Measurements from ENCODE around the gene PAX5.

PAX5 gene

GRCh38 chr9:36985769-36986467 lies 48.1 kb downstream of the PAX5 start:
- DNase-seq = no peak

DNA sequence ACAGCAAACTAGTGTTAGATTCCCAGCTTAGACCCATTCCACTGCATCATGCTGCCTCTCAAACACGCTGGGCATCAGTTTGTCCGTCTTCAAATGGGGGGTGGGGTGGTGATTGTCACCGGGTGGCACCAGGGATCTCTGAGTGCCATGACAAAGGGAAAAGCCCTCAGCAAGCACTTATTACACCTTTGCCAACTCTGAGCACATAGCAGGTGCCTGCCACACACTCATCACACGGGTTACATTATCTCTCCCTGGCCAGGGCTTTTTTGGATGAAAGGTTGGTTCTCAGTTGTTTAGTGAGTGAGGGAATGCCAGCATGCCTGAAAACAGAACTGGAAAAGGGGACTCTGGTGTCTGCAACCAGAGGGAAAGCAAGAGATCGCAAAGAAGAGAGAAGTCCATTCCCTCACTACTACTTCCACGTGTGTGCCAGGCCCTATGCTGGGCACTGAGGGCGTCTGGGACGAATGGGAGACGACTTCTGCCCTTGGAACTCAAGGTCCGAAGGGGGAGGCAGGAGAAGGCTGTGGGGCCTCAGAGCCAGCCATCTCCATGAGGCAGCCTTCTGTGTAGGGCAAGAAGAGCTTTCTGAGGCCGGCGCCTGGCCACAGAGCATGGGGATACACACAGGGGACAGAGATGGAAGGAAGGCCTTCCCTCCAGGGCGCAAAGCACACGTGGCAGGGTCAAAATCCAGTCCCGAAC lies 48.9 kb downstream of the PAX5 start:
- DNase-seq = no peak

GRCh38 chr9:36980148-36980974 lies 53.7 kb downstream of the PAX5 start:
- no peak for DNase-seq

- no peak for DNase-seq
Measured at GRCh38 chr9:36976371-36977030, 57.6 kb downstream of the PAX5 start.

- DNase-seq = no peak
Measured at GRCh38 chr9:36974731-36975130, 59.3 kb downstream of the PAX5 start.

DNA sequence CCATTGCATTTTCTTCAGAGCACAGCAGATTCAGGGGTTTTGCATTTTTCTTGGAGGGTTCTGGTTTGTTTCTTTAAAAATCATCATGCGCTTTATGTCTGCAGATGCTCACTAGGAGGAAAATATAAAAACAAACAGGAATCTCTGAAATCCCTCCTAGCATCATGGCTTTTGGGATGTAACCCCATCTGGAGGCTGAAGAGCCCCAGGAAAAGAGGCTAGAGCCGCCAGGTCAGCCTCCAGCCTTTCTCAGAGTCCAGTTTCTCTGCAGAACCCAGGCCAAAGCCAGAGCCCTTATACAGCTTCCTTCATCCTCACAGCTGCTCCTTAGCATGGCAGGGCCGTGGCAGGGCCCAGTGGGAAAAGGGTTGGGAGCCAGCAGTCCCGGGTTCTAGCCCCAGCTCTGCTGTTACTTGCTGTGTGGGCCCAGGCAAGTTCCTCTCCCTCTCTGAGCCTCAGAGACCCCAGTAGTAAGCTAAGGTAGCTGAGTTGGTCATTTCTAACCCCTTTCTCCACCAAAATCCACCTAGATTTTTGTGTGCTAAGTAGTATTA lies 62.1 kb downstream of the PAX5 start:
- DNase-seq = no peak

DNA sequence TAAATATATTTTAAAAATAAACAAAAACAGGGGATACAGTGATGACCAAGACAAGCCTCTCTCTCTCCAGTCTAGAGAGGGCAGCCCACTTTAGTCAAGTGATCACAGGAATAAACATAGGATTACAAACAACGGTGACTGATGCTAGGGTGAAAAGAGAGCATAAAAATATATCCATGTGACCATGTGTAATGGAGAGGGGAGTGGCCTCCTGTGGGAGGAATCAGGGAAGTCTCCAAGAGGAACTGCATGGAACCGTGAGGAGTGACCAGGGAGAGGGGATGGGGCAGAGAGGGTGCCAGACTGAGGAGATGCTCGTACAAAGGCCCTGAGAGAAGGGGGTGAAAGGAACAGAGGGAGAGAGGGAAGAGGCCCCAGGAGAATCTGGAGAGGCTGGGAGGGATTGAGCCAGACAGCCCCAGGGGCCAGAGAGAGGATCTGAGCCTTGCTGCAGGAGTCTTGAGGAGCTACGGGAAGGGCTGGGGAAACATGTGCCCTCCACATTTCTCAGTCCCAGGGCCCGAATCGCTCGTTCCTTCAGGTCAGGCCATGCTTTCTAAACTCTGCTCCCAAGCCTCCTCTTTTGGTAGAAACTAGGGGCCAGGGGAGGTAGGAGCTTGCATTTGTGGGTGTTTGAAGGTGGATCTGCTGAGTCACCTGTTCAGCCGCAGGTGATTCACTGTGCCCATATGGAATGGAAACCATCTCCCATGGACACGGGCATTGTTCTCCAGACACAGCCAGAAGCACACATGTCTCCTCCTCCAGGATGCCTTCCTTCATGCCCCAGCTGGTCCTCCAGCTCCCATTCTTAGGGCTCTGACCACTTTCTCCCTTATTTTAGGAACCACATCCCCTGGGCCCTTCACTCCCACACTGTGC lies 63.8 kb downstream of the PAX5 start:
- no peak for DNase-seq

DNA sequence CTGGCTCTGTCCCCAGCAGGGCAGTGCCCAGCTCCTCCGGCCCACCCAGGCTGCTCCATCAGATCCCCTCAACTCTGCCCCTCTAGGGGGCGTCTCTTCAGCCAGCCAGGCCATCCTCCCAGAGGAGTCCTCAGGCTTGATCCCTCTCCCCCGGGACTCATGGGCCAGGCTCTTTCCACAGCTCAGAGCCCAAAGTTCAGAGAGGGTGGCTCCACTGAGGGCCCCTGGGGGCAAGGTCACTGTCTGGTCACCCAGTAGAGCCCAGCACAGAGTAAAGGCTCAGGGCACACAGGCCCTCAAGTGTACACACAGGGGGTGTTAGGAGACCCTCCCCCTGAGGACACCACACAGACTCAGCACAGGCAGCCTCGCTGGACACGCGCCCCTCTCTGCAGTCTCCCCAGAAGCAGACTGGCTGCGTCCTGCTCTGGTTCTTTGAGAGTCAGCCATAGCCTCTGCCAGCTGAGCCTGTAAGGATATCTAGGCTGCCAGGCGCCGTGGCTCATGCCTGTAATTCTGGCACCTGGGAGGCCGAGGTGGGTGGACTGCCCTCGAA lies 64.8 kb downstream of the PAX5 start:
- no peak for DNase-seq

DNA sequence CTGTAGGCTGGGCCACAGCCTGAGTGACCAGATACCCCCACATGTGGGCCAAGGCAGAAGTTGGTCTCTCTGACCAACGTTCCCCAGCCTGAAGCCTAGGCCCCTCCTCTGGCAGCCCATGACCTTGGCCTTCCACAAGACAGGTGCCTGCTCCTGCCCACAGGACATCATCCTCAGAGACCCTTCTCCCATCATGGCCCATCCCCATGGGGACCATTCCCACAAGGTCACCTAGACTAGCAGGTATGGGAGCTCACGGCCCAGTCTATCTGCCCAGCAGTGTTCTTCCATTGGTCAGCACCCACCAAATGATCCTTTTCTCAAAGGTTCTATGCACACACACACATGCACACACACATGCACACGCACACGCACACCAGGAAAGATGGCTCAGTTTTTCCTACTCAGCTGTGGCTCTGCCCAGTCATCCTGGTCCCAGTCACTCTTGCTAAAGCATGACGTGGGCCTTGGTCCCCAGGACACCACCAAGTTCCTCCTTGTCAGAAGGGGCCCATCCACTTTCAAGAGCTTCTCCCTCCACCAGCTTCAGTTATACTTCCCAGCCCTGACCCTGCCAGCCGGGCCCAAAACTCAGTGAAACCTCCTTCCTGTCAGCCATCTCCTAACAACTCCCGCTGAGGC lies 65.4 kb downstream of the PAX5 start:
- DNase-seq = no peak

- DNase-seq = no peak
Measured at GRCh38 chr9:36967997-36968396, 66.1 kb downstream of the PAX5 start.

DNA sequence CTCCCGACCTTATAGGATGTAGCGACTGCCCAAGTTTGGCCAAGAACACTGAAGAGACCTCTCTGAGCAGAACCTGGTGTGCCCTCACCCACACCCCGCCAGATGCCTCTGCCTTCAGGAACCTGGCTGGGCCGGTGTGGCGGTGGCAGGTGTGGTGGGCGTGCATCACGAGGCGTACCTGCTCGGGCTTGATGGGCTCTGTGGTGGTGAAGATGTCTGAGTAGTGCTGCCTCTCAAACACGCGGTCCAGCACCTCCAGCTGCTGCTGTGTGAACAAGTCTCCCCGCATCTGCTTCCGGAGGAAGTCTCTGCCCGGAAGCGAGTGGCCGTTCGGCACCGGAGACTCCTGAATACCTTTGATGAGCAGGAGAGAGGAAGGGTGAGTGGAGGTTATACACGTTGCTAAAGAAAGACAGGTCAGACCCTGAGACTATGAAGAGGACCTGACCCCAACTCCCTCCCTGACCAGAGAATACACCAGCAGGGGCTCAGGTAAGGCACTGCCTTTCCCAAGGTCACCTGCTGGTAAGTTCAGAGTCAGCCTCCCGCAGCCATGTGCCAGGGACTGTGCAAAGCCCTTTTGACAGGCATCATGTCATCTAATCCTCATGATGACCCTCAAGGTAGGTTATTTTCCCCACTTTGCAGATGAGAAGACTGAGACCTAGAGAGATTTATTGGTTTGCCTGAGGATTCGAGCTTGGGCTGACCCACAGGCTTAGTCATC lies 67.5 kb downstream of the PAX5 start:
- DNase-seq = no peak

GRCh38 chr9:36964791-36965190 lies 69.3 kb downstream of the PAX5 start:
- no peak for DNase-seq

GRCh38 chr9:36963346-36963745 lies 70.7 kb downstream of the PAX5 start:
- no peak for DNase-seq

DNA sequence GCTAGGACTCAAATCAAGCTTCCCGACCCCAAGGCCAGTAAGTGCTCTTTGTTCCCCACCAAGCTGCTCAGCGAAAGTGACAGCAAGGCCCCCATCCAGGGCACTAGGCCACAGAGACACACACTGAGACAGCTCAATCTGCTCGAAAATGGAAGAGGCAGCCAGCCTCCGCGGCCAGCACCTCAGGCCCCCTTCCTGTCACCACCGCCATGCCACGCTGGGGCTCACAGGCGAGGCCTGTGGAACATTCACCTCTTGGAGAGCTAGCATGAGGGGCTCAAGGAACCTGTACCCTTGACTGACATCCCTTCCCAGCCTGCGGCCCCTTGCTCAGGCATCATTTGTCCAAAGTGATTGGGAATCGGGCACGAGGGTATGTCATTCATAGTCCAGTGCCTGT lies 71.4 kb downstream of the PAX5 start:
- no peak for DNase-seq

DNA sequence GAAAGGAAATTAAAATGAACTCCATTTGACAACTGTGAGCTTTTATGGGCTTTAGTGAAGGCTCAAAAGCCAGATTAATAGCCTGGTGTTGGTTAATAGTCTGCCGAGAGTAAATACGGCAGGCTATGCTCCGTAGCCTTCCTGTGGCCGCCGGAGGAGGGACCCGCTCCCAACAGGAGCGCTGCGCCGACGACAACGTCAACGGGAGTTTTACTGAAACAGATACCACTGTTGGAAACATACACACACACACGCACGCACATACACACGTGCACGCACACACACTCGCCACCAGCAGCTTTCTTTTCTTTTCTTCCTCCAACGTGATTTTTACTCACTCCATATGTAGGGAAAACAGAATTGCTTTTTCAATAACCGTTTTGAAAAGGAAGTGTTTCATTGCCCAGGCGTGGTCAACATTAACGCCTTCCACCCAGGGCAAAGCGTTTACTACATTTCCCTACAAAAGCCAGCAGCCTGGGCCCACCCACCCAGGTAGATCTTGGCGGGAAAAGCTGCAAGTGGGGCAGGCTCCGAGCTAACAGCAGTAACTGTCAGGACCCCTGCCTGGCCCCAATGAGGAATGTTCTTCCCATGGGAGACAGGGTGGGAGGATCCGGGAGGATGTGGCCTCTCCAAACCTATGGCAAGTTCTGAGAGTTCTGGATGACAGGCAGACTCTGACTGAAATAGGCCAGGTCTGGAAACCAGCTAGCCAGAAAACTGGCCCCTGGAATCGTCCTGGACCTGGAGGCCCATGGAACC lies 72.3 kb downstream of the PAX5 start:
- no peak for DNase-seq

- DNase-seq = no peak
Measured at GRCh38 chr9:36961051-36961450, 73.0 kb downstream of the PAX5 start.

- no peak for DNase-seq
Measured at GRCh38 chr9:36960575-36960955, 73.5 kb downstream of the PAX5 start.

- DNase-seq = no peak
Measured at GRCh38 chr9:36959681-36960574, 74.1 kb downstream of the PAX5 start.

Measured in effector CD4-positive, alpha-beta T cell (primary cell).